Stimulated activated CD4-positive, alpha-beta T cell treated with anti-CD3 and anti-CD28 coated beads, TNF-alpha, amount 100 ng/mL, for 48 hours (primary cell): Measurements from ENCODE around the gene MED19.
"Not testable (repeated sequence)": the region's sequence is repeated elsewhere in the genome, so short reads cannot be mapped to it uniquely, and the experiment has no call there.

ENCODE experiments used
- DNase-seq, 3 donors: peaks; one replicate each; pipeline ENCODE4 v3.0.0-alpha.2; 2020; ENCODE audit warnings: low read depth in 3 of 3

The MED19 gene

GRCh38 chr11:57711414-57712255, at the start of gene MED19:
MED19 (minus strand) TSS chr11:57712215; CDS start chr11:57712179, 36 bp downstream.
- DNase-seq, result peak; percentile 30 to 69 (median 61)

- no peak for DNase-seq
Measured at GRCh38 chr11:57758174-57758573, 46.2 kb upstream of the MED19 start.

- no peak for DNase-seq
Measured at GRCh38 chr11:57752954-57753353, 40.9 kb upstream of the MED19 start.

GRCh38 chr11:57751676-57752253, 39.8 kb upstream of the MED19 start, which contains the start of gene BTBD18:
BTBD18 (minus strand) TSS chr11:57751819; CDS start chr11:57751188, 631 bp downstream.
- DNase-seq, result no peak

- no peak for DNase-seq
Measured at GRCh38 chr11:57751176-57751575, 39.2 kb upstream of the MED19 start.

- DNase-seq, result no peak
Measured at GRCh38 chr11:57746920-57747319, 34.9 kb upstream of the MED19 start.

- no peak for DNase-seq
Measured at GRCh38 chr11:57745206-57745605, 33.2 kb upstream of the MED19 start.

GRCh38 chr11:57744357-57744756, 32.3 kb upstream of the MED19 start:
- DNase-seq, result no peak

- DNase-seq, result no peak
Measured at GRCh38 chr11:57742087-57742452, 30.1 kb upstream of the MED19 start.

- peak; percentile 88 to 97 (median 91) for DNase-seq
Measured at GRCh38 chr11:57741132-57742086, 29.4 kb upstream of the MED19 start, which contains the start of gene SELENOH. SELENOH (plus strand) TSS chr11:57741491; CDS start chr11:57741596, 105 bp downstream.

GRCh38 chr11:57735619-57736298, 23.7 kb upstream of the MED19 start:
- no peak for DNase-seq

GRCh38 chr11:57732661-57733060, 20.6 kb upstream of the MED19 start:
- no peak for DNase-seq

GRCh38 chr11:57729479-57729878, 17.5 kb upstream of the MED19 start:
- no peak for DNase-seq

- DNase-seq, result no peak
Measured at GRCh38 chr11:57728829-57729228, 16.8 kb upstream of the MED19 start.

- DNase-seq, result no peak
Measured at GRCh38 chr11:57727185-57727584, 15.2 kb upstream of the MED19 start.

GRCh38 chr11:57716726-57717125, 4.7 kb upstream of the MED19 start:
- DNase-seq, result not testable (repeated sequence)

GRCh38 chr11:57713835-57714234, 1.8 kb upstream of the MED19 start:
- no peak for DNase-seq

- DNase-seq, result peak; percentile 74 to 87 (median 86)
Measured at GRCh38 chr11:57712256-57713150, 488 bp upstream of the MED19 start, which contains the start of gene TMX2. TMX2 (plus strand) TSS chr11:57712593; CDS start chr11:57712619, 26 bp downstream.

GRCh38 chr11:57709802-57710367, 2.1 kb downstream of the MED19 start:
- DNase-seq, result no peak

GRCh38 chr11:57705432-57705831, 6.6 kb downstream of the MED19 start:
- DNase-seq, result not testable (repeated sequence)
